HG03060 (cell line): ENCODE data around the gene RASSF7.

Experiments
- ATAC-seq: cut with Tn5 transposase; IDR thresholded peaks from one replicate; pipeline ENCODE4 v1.9.1; 2021; ENCODE audit warnings: low read depth, moderate number of reproducible peaks; ENCODE audit not compliant: unreplicated experiment

The RASSF7 gene

DNA sequence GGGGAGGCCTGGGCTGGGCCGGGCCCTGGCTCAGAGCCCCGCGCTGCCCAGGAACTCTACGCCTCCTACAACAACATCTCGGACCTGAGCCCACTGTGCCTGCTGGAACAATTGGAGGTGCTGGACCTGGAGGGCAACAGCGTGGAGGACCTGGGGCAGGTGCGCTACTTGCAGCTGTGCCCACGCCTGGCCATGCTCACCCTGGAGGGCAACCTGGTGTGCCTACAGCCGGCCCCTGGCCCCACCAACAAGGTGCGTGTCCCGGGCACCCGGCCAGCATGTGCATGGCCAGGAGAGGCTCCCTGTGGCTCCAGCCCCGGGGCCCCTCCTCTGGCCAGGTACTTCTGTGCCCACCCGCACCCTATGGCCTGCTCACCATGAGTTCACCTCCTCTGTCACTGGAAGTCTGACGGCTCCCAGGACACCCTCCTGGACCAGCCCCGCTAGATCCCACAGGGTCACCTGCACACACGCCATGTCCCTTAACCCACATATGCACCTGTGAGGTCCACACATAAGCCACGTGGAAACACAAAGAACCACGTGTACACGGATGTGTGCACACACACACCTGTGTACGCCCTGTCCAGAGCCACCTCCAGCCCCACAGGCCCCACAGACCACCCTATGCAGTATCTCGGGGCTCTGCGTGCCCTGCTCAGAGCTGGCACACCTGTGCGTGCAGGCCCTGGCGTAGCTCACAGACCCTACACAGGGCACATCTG is 10.6 kb upstream of the RASSF7 start:
- no peak for ATAC-seq

DNA sequence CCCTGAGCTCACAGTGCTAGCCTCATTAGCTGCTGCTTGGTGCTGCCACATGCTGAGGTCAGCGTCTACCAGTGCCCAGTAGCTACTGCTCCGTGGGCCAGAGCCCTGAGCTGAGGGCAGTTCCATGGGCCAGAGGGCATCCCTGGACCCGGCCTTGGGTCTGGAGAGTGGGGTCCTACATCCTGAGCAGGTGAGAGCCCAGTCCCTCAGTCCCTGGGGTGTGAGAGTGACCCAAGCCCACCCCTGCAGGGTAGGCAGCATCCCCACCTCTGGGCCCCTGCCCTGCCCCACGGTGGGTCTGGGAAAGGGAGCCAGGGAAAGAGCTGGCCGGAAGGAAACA is 10.1 kb upstream of the RASSF7 start:
- ATAC-seq: no peak

DNA sequence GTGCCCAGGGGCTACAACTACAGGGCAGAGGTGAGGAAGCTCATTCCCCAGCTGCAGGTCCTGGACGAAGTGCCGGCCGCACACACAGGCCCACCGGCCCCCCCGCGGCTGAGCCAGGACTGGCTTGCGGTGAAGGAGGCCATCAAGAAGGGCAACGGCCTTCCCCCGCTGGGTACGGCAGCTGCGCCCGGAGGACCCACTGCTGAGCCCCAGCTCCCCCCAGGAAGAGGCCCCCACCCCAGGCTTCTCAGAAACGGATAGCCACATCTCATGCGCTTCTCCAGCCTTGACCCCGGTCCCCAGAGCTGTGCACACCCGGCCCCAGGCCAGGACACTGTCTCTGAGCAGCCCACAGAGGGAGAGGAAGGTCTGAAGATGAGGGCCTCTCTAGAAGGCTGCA is 9.6 kb upstream of the RASSF7 start:
- no peak for ATAC-seq

DNA sequence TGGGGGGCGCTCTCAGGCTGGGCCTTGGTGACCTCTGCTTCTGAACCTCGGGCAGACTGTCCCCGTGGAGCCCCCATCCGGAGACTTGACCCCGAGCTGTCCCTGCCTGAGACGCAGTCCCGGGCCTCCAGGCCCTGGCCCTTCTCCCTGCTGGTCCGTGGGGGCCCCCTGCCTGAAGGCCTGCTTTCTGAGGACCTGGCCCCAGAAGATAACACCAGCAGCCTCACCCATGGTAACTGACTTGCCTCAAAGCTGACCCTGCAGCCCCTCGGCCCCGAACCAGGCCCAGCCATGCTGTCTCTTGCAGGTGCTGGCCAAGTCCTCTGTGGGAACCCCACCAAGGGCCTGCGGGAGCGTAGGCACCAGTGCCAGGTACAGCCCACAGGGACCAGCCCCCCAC is 9.2 kb upstream of the RASSF7 start:
- no peak for ATAC-seq

DNA sequence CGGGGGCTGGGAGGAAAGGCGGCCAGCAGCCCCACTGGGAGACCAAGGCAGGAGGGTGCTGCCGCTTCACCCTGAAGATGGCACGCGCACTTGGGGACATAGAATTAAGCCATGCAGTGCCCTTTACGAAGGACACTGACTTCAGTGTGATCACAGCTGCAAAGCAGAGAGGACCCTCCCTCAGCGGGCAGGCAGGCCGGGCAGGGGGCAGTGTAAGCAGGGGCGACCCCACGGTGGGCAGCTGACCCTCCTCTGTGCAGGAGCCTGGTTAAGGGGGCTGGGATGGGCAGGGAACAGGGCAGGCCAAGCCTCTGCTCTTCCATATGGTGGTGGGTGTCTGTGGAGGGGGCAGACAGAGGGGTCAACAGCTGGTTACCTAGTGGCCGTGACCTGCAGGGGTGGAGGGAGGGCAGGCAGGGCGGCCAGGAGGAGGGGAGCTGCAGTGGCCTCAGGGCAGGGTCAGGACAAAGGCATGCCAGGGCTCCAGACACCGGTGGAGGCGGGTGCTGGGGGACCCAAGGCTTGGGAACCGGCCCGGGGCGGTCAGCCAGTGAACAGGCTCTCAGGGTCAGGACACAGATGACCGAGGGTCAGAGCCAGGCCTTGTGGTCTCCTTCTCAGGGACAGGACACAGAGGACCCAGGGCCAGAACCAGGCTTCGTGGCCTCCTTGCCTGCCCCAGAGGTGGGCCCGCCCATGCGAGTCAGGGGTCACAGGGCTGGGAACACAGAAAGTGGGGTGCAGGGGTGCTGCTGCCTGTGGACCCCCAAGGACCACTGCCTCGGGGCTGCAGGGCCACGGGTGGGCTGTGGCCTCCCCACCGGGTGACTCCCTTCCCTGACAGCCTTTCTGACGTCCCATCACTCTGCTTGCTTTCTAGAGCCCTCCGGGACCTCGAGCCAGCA is 7.4 kb upstream of the RASSF7 start:
- no peak for ATAC-seq

DNA sequence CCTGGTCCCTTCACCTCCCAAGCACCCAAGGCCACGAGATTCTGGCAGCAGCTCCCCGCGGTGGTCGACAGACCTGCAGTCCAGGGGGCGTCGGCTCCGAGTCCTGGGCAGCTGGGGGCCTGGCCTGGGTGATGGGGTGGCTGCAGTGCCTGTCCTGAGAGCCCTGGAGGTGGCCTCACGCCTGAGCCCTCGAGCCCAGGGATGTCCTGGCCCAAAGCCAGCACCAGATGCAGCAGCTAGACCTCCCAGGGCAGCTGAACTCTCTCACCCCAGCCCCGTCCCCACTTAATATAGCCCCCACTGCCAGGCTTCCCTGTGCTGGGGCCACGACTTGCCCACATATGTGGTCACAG is 6.8 kb upstream of the RASSF7 start:
- ATAC-seq: no peak

DNA sequence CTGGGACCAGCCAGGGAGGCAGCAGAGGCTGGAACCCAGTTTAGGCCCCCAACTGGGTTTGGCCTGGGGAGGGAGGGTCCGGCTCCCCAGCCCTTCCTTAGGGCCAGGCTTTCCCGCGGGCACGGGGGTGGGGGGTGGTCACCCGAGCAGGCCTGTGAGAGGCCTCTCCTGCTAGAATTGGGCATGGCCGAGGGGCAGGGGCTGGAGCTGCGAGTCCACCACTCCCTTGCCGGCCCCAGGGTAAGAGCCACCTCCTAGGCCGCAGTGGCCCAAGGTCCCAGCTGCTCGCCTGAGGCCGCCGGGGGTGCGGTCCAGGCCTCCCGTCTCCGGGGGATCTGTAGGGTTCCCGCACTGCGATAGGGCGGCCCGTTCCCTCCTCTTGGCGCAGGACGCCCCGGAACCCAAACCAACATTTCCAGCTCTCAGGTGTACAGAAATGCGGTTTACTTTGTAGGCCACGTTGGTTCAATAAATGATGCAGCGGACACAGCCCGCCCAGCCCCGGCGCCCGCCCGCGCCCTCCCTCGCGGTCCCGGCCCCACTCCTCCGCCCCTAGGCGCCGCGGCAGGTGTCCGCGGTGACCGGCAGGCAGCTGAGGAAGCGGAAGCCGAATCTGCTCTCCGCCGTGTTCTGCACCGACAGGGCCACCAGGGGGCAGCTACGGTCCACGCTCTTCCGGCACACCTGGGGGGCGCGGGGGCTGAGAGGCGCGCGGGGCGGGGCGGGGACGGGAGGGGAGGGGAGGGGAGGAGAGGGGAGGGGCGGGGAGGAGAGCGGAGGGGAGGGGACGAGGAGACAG is 6.1 kb upstream of the RASSF7 start:
- ATAC-seq: no peak

- no peak for ATAC-seq
Observed at GRCh38 chr11:555227-555779, 5.5 kb upstream of the RASSF7 start.

DNA sequence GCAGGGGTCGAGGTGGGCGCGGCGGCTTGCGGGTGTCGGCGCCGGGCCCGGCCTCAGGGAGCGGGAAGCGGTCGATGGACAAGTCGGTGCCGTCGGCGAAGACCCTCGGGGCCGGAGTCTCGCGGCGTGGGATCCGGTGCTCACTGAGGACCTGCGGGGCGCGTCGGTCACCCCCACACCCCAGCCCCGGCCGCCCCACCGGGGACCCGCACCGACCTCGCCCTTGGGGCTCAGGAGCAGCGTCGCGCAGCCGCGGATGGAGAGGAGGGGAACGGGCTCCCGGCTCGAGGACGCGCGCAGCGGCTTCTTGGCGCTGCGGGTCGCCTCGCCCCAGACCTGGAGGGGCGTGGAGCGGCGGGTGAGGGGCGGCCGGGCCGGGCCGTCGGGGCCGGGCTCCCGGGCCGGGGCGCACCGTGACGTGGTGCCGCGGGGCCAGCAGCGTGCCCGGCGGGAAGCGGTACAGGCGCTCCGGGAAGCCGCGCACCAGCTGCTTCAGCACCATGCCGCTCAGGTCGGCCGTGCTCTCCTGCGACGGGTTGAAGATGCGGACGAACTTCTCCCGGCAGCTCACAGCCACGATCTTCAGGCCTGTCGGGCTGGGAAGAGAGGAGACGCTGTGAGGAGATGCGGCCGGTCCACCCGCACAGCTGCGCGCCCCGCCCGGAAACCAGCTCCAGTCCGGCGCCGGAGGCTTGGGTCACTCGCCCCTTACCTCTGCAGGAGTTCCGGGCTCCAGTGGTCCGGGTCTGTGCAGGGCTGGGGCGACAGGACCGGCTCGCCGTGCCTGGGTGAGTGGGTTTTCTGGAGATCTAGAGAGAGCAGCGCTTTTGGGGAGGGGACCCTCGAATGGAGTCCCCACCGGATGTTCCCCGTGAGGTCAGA is 4.7 kb upstream of the RASSF7 start:
- ATAC-seq: no peak

- ATAC-seq: no peak
Observed at GRCh38 chr11:556662-557256, 4.0 kb upstream of the RASSF7 start.

DNA sequence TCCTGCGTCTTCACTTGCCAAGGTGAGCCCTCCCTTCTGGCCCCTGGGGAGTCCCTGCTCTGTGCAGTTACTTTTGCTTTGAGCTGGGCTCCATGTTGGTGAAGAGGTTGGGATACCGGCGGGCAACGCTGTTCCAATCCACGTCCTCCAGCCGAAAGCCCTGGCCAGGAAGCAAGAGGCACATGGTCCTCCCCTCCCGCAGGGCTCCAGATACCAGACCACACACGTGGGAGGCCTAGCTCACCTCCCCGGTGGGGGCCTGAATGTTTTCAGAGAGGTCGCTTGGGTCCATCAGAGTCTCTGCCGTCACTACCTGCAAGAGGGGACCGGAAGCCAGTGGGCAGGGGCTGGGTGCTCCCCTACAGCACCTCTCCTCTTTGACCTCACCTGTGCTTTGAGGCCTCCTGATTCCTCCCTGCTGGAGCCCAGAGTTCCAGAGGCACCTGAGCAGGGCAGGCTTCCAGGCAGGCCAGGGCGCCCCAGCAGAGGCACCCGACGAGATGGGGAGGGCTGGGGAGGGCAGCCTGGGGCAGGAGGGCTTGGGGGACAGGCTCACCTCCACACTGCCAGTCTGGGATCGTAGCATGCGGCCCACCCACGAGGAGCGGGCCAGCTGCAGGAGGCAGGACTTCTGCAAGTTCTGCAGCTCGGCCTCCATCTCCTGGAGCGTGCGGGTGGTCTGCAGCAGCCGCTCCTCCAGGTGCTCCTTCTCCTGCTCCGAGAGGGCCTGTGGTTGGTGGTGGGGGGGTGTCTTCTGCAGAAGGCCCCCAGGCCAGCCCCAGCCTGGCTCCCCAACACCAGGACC is 3.2 kb upstream of the RASSF7 start:
- ATAC-seq: no peak

GRCh38 chr11:558503-558902 is 2.3 kb upstream of the RASSF7 start:
- no peak for ATAC-seq

DNA sequence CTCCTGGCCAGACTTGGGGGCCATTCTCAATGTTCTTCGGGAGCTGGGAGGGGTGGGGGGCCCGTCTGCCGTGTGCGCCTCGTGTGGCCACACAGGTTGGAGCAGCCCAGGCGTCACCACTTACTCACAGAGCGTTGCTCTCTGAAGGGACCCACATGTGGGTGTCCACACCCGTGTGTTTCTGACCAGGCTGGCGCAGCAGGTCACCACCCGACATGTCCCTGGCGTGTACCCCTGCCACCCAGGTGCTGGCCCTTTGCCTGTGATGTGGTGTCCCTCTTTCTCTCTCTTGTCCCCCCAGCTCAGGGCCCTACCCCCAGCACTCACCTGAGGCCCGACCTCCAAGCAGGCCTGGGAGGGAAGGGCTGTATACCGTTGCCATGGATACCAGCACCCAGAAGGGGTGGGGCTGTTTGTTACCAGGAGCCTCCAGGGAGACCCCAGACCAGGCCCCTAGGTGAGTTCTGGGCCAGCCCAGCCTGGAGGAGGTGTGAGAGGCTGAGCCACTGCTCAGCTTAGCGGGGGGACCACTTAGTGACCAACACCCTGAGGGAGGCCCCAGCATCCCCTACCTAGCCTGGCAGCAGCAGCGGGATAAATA is 1.6 kb upstream of the RASSF7 start:
- ATAC-seq: no peak

DNA sequence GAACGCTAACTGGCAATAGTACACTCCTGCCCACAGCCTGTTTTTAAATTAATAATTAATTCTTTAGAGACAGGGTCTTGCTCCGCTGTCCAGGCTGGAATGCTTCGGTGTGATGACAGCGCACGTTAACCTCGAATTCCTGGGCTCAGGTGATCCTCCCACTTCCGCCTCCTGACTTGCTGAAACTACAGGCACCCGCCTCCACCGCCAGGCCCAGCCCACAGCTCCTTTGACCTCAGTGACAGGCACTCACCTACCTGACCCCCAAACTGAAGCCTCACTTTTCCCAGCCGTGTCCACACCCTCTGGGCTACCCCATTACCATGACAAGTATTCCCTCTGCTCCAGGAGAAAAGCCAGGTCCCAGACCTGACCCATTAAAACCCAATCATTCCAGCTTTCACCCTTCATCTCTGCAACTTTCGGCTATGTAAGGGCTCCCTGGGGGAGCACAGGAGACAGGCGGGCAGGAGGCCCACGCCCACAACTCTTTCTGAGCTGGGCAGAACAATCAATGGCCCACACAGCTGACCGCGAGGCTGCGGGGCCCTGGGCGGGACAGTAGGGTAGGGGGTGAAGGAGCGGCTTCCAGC is 962 bp upstream of the RASSF7 start:
- no peak for ATAC-seq

DNA sequence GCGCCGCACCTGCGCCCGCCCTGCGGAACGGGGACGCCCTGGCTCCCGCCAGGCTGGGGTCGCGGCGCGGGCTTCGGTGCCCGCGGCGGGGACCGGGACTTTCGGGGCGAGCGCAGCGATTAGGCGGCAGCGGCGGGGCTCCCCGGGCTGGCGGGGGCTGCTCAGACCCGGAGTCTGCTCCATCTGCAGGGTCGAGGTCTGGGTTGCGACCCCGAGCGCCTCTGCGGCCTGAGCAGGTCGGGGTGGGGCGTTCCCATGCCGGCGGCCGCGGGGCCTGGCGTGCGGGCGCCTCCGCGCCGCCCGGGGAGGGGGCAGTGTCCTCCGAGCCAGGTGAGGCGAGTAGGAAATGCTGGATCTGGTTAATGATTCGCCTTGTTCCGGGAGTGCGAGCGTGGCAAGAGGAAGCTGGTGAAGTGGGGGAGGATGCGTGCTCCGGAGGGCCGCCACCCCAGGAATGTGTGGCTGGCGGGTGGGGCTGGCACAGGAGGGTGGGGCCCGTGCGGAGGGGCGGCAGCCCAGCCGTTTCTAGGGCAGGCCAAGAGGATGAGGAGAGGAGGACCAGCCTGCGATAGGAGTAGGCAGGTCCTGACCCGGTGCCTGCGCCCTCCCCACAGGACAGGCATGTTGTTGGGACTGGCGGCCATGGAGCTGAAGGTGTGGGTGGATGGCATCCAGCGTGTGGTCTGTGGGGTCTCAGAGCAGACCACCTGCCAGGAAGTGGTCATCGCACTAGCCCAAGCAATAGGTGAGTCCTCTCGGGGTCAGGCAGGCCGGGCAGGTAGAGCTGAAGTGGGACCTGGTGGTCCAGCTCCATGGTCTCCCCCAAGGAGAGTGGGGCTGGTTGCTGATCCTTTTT is 606 bp downstream of the RASSF7 start:
- no peak for ATAC-seq

DNA sequence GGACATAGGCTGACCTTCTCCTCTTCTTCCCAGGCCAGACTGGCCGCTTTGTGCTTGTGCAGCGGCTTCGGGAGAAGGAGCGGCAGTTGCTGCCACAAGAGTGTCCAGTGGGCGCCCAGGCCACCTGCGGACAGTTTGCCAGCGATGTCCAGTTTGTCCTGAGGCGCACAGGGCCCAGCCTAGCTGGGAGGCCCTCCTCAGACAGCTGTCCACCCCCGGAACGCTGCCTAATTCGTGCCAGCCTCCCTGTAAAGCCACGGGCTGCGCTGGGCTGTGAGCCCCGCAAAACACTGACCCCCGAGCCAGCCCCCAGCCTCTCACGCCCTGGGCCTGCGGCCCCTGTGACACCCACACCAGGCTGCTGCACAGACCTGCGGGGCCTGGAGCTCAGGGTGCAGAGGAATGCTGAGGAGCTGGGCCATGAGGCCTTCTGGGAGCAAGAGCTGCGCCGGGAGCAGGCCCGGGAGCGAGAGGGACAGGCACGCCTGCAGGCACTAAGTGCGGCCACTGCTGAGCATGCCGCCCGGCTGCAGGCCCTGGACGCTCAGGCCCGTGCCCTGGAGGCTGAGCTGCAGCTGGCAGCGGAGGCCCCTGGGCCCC is 1.4 kb downstream of the RASSF7 start:
- ATAC-seq: no peak
